OCI-M2 (cell line): Measurements from ENCODE around the gene INSC.

ENCODE experiments used
- DNase-seq: peaks from one replicate; lab custom pipeline; 2025; ENCODE audit not compliant: unreplicated experiment; lab: John Stamatoyannopoulos, UW

The INSC gene

DNA sequence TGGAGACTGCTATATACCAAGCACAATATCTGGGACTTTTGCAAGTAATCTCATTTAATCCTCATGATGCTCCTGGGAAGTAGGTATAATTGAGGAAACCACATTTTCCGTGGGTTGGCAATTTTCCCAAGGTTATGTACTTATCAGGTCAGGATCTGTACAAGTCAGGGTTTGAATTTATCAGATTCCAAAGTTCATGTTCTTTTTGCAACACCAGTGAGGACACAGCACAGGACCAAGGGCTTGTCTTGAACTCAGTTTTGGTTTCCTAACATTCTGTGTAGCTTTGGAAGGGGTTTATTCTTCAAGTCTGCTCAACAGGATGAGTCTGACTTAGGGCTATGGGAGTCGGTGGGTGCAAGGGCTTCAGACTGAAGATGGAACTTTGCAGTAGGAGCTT lies 30.4 kb downstream of the INSC start:
- DNase-seq: no peak

GRCh38 chr11:15145615-15146014 lies 30.9 kb downstream of the INSC start:
- DNase-seq: no peak

GRCh38 chr11:15146271-15147003 lies 31.7 kb downstream of the INSC start:
- DNase-seq: no peak

DNA sequence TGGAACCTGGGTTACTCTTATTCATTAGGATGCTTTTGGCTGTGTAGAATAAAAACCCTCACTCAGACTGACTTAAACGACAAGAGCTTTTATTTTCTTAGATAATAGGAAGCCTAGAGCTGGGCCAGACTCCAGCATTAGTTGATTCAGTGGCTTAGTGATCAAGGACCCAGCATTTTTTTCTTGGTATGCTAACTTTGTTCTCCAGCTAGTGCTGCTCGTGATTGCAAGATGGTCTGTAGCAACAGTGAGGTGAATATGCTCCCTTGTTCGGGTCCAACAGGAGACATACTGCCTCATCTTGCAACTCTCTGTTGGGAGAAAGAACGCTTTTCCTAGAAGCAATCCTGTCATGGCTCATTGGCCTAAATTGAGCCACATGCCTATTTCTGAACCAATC lies 33.4 kb downstream of the INSC start:
- DNase-seq: no peak

DNA sequence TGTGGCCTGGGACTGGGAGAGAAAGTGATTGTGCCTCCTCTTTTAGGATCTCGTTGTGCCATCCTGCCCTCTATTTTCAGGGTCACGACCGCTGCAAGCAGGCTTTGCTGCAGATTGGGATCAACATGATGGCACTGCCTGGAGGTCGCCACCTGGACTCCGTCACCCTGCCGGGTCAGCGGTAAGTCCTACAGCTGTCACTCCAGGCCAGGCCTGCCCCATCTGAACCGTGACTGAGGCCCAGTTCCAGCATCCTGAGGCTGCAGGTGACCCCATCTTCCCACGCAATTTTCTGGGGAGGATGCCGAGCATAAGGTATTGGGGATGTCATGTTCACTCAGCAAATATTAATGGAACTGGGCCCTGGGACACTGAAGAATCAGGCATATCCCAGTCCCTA lies 34.3 kb downstream of the INSC start:
- DNase-seq: no peak

- no peak for DNase-seq
These were observed 35.8 kb downstream of the INSC start for GRCh38 chr11:15150507-15150906.

GRCh38 chr11:15153231-15153630 lies 38.5 kb downstream of the INSC start:
- DNase-seq: no peak

GRCh38 chr11:15157181-15157580 lies 42.5 kb downstream of the INSC start:
- no peak for DNase-seq

GRCh38 chr11:15157606-15158137 lies 42.9 kb downstream of the INSC start:
- DNase-seq: no peak

GRCh38 chr11:15158351-15159015 lies 43.8 kb downstream of the INSC start:
- DNase-seq: no peak

DNA sequence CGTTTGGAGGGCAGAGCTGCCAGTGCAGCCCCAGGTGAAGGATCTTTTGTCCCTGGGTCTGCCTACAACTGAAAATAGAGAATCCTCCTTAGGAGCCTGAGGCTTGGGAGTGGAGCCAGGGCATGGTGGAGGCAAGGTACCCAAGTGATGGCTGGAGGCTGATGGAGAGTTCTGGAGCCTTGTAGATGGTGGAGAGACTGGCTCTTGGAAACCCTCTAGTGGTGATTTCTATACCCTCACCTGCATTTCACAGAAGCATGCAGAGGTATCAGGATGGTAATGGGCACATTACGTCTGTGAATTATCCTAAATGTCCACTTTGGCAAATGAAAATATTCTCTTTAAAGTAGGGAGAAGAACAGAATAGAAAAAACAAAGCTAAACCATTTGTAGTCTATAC lies 44.4 kb downstream of the INSC start:
- DNase-seq: no peak

DNA sequence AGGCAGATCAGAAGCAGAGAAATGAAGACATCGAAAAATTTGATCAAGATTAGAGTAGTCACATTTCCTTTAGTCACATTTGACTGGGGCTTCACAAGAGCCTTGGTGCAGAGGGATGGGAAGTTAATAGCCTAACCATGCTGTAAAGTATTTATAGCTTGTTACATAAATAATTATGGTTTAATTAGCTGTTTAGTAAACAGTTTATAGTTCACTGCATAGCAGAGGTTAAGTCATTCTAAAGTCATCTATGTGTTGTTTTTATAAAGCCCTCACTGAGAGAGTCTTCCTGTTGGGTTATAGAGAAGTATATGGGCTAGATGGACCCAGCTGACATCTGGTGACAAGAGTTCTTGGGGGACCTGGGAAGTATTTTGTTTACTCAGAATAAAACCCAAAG lies 47.1 kb downstream of the INSC start:
- DNase-seq: no peak

- no peak for DNase-seq
These were observed 48.4 kb downstream of the INSC start for GRCh38 chr11:15163136-15163535.

DNA sequence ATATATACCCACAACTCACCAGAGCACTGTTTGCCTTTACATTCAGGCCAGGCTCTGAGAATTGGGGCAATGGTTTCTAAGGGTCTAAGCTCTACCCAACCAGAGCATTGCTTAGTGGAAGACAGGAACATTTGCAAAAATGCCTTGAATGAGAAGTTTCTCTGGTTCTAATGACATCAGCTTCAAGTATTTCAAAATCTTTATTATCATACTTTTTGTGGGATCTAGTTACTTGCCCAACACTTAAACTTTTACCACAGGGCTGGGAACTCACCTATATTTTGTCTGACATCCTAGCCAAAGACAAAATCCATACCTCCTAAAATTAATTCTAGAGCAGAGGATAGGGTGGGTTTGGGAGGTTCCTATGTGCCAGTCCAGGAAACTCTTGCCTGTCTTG lies 51.5 kb downstream of the INSC start:
- DNase-seq: no peak

DNA sequence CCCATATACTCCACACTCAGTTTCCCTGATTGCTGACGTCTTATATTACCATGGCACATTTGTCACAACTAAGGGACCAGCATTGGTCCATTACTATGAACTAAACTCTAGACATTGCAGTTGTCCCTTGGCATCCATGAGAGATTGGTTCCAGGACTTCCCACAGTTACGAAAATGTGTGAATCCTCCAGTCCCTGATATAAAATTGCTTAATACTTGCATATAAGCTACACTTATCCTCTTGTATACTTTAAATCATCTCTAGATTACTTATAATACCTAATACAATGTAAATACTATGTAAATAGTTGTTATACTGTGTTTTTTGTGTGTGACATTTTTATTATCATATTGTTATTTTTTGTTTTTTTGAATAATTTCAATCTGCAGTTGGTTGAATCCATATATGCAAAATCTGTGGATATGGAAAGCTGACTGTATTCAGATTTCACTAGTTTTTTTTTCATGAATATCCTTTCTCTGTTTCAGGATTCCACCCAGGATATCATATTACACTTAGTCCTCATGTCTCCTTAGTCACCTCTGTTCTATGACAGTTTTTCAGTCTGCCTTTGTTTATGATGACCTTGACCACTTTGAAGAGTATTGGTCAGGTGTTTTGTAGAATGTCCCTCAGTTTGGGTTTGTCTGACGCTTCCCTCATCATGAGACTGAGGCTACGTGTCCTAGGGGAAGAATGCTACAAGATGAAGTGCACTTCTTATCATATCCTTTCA lies 55.3 kb downstream of the INSC start:
- DNase-seq: no peak

GRCh38 chr11:15170698-15171097 lies 56.0 kb downstream of the INSC start:
- no peak for DNase-seq

DNA sequence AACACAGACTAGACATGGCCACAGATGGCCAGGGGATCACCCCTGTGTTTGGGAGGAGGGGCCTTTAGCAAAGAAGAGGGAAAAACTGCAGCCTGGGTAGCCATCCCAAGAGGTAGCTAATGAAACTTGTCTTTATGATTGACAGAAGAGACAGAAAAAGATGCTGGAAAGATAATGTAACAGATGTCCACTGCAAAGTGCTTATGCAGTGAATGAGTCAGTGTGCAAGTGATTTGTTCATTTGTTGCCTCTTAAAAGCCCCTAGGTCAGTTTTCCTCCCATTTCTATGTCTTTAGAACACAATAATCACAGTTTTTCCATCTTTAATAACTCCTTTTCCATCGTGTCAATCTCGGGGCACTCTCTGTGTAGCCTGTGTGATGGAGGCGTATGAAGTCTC lies 57.2 kb downstream of the INSC start:
- no peak for DNase-seq

- no peak for DNase-seq
These were observed 61.1 kb downstream of the INSC start for GRCh38 chr11:15175831-15176230.

- no peak for DNase-seq
These were observed 62.0 kb downstream of the INSC start for GRCh38 chr11:15176646-15177163.

DNA sequence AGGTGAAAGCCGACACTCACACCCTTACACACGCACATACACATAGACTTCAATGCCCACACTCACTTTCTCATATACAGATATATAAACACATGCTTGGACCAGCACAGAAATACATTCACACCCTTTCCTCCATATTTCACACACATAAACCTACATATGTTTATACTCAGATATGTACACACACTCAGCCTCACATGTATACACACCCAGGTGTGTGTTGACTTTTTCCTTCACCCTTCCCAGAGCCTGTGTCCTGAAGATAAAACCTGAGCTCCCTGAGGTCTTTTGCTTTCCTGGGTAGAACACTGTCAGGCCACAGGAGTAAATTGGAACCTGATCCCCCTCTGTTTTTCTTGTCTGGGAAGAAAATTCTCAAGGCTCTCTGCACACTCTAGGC lies 62.8 kb downstream of the INSC start:
- no peak for DNase-seq

DNA sequence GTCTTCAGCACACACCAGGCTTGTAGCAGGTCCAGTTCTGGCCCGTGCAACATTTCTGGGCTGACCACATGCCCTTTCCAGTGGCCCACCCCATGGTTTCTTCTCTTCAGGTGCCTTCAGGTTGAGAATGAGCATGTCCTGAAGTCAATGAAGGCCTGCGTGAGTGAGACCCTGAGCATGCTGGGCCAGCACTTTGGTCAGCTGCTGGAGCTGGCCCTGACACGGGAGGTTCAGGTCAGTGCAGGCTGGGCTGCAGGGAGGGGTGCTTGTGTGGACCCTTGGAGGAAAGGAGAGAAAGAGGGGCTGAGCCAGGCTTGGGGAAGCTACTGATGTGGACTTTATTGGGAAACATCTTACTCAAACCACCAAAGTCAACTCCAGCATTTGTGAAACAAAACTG lies 63.5 kb downstream of the INSC start:
- no peak for DNase-seq

GRCh38 chr11:15179167-15179566 lies 64.4 kb downstream of the INSC start:
- DNase-seq: no peak
